MM.1S (cell line): ENCODE results near the gene BCL2A1.
"Not testable (repeated sequence)": the region's sequence is repeated elsewhere in the genome, so short reads cannot be mapped to it uniquely, and the experiment has no call there.

Source experiments
- DNase-seq: peaks from one replicate; pipeline ENCODE4 v3.0.0-alpha.2; 2015
- H2AFZ ChIP-seq: fragments of 300-600 bp; sonication (generic); 2 replicates; pipeline ENCODE4 v1.6.0; 2016; ENCODE audit warnings: antibody characterized with exemption, low read length
- H3F3A ChIP-seq: fragments of 300-600 bp; sonication (generic); 2 replicates; pipeline ENCODE4 v1.6.1; 2016; ENCODE audit warnings: mild to moderate bottlenecking, antibody characterized with exemption, low read length, moderate library complexity, mixed read lengths; ENCODE audit not compliant: insufficient read depth
- H3K27ac ChIP-seq: fragments of 300-600 bp; sonication (generic); 2 replicates; pipeline ENCODE4 v1.5.1; 2016; ENCODE audit warnings: mild to moderate bottlenecking, low read length
- H3K27me3 ChIP-seq: fragments of 300-600 bp; sonication (generic); replicated peaks from 2 replicates; pipeline ENCODE4 v1.6.0; 2016; ENCODE audit warnings: low read length; ENCODE audit not compliant: insufficient read depth
- H3K36me3 ChIP-seq: fragments of 300-600 bp; sonication (generic); replicated peaks from 2 replicates; pipeline ENCODE4 v1.6.1; 2016; ENCODE audit warnings: mild to moderate bottlenecking, low read length, mixed read lengths; ENCODE audit not compliant: insufficient read depth
- H3K4me1 ChIP-seq: fragments of 300-600 bp; sonication (generic); 2 replicates; pipeline ENCODE4 v1.6.1; 2016; ENCODE audit warnings: low read length, mixed read lengths
- H3K4me2 ChIP-seq: fragments of 300-600 bp; sonication (generic); 2 replicates; pipeline ENCODE4 v1.6.0; 2016; ENCODE audit warnings: low read depth, low read length
- H3K4me3 ChIP-seq: fragments of 300-600 bp; sonication (generic); 2 replicates; pipeline ENCODE4 v1.5.1; 2016; ENCODE audit warnings: low read length, mixed read lengths
- H3K79me2 ChIP-seq: fragments of 300-600 bp; sonication (generic); 2 replicates; pipeline ENCODE4 v1.6.1; 2016; ENCODE audit warnings: mixed run types, low read length, mixed read lengths
- H3K9ac ChIP-seq: fragments of 300-600 bp; sonication (generic); 2 replicates; pipeline ENCODE4 v1.6.1; 2016; ENCODE audit warnings: low read length, mixed read lengths
- H3K9me2 ChIP-seq: fragments of 300-600 bp; sonication (generic); replicated peaks from 2 replicates; pipeline ENCODE4 v1.6.1; 2016; ENCODE audit warnings: mild to moderate bottlenecking, low read length, mixed read lengths; ENCODE audit not compliant: insufficient read depth
- H3K9me3 ChIP-seq: fragments of 300-600 bp; sonication (generic); replicated peaks from 2 replicates; pipeline ENCODE4 v1.6.1; 2016; ENCODE audit warnings: mild to moderate bottlenecking, low read length, mixed read lengths; ENCODE audit not compliant: insufficient read depth
- H4K20me1 ChIP-seq: fragments of 300-600 bp; sonication (generic); 2 replicates; pipeline ENCODE4 v1.6.1; 2016; ENCODE audit warnings: mild to moderate bottlenecking, low read length, moderate library complexity, mixed read lengths; ENCODE audit not compliant: insufficient read depth
- EZH2 ChIP-seq: fragments of 300-600 bp; sonication (generic); optimal IDR thresholded peaks from 2 replicates; pipeline ENCODE3; 2017; ENCODE audit warnings: low read depth, mild to moderate bottlenecking, antibody characterized with exemption, low read length, mixed read lengths
- EZH2phosphoT487 ChIP-seq: fragments of 300-600 bp; sonication (generic); IDR thresholded peaks from 2 replicates; pipeline ENCODE4 v1.6.1; 2018; ENCODE audit warnings: antibody characterized with exemption, low read length
- TF ChIP-seq, protein P1 (sequence below): fragments of 300-600 bp; sonication (generic); IDR thresholded peaks from 2 replicates; pipeline ENCODE4 v1.5.1; 2016; ENCODE audit warnings: antibody characterized with exemption, low read length, mixed read lengths

Gene BCL2A1

DNA sequence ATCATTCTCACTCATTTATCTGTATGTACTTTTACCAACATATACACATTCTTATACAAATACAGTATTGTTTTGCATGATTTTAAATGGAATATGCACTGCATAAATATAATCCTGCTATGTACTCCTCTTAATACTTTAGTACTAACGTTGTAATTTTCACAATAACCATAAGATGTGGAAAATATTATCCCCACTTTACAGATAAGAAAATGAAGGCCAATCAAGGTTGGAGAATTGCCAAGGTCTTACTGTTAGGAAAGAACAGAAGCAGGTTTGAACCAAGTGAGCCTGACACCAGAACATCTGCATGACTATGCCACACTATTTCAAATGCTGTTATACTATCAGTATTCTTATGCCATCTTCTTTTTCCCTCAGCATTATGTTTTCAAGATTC lies 32.9 kb downstream of the BCL2A1 start:
- Histone ChIP-seq H3K36me3 (no peaks in the 10 kb centered on the region), H4K20me1 (no peaks in the 10 kb centered on the region)
- TF ChIP-seq, protein P1, sequence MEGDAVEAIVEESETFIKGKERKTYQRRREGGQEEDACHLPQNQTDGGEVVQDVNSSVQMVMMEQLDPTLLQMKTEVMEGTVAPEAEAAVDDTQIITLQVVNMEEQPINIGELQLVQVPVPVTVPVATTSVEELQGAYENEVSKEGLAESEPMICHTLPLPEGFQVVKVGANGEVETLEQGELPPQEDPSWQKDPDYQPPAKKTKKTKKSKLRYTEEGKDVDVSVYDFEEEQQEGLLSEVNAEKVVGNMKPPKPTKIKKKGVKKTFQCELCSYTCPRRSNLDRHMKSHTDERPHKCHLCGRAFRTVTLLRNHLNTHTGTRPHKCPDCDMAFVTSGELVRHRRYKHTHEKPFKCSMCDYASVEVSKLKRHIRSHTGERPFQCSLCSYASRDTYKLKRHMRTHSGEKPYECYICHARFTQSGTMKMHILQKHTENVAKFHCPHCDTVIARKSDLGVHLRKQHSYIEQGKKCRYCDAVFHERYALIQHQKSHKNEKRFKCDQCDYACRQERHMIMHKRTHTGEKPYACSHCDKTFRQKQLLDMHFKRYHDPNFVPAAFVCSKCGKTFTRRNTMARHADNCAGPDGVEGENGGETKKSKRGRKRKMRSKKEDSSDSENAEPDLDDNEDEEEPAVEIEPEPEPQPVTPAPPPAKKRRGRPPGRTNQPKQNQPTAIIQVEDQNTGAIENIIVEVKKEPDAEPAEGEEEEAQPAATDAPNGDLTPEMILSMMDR = no peak
- TF ChIP-seq EZH2phosphoT487 (no peak), EZH2 (no peak)

DNA sequence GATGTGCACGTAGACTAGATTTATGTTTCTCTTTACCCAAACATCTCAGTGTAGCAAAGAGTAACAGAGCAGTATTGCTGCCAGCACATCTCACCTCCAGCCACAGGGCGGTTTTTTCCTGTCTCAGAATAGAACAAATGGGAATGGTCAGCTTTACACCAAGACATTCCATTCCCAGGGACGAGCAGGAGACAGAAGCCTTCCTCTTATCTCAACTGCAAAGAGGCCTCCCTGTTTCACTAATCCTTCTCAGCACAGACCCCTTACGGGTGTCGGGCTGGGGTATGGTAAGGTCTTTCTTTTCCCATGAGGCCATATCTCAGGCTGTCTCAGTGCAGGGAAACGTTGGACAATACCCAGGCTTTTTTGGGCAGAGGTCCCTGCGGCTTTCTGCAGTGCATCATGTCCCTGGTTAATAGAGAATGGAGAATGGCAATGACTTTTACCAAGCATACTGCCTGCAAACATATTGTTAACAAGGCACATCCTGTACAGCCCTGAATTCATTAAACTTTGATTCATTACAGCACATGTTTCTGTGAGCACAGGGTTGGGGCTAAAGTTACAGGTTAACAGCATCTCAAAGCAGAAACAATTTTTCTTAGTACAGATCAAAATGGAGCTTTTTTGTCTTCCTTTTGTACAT lies 35.3 kb downstream of the BCL2A1 start:
- H3K27me3 ChIP-seq, H3K9me2 ChIP-seq, DNase-seq, H3F3A ChIP-seq, H3K9ac ChIP-seq, H3K4me2 ChIP-seq, H3K27ac ChIP-seq, H3K79me2 ChIP-seq, H3K9me3 ChIP-seq, H2AFZ ChIP-seq, H4K20me1 ChIP-seq, H3K4me3 ChIP-seq, H3K4me1 ChIP-seq, H3K36me3 ChIP-seq: not testable (repeated sequence)

More for the DNA sequence above, 32.9 kb downstream of the BCL2A1 start:
- Histone ChIP-seq H3K9me2 (no peaks in the 10 kb centered on the region), H2AFZ (no peak overlapping the region), H3K4me1 (no peaks in the 10 kb centered on the region), H3K9me3 (no peaks in the 10 kb centered on the region), H3K9ac (no peak overlapping the region), H3K4me2 (no peak overlapping the region), H3F3A (no peaks in the 10 kb centered on the region), H3K27me3 (no peaks in the 10 kb centered on the region), H3K79me2 (no peaks in the 10 kb centered on the region), H3K27ac (no peak overlapping the region), H3K4me3 (no peak overlapping the region)
- DNase-seq = no peak

DNA sequence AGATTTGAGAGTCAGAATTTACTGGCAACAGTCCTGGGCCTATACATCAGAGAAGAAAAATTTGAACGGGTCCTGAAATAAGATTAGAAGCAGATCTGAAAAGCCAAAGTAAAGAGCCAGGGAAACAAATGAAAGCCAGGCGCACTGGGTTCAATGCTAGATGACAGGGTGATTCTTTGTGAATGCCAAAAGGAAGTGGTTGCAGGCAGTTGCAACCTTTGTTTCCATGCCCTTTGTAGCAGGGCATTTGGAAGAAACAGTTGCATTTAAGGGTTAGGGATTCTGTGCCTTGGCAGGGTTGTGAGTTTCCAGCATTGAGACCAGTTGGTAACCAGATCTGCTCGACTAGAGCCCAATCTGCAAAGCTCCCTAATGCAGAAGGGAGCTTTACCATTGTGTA lies 37.8 kb downstream of the BCL2A1 start:
- Histone ChIP-seq H3K36me3 (no peaks in the 10 kb centered on the region), H3K9me3 (no peaks in the 10 kb centered on the region), H3K9ac (no peak overlapping the region), H4K20me1 (no peaks in the 10 kb centered on the region), H3K4me3 (no peak overlapping the region), H2AFZ (no peak overlapping the region), H3K9me2 (no peaks in the 10 kb centered on the region), H3K4me2 (no peak overlapping the region), H3K4me1 (no peaks in the 10 kb centered on the region), H3F3A (no peaks in the 10 kb centered on the region), H3K27ac (no peak overlapping the region), H3K79me2 (no peaks in the 10 kb centered on the region), H3K27me3 (no peaks in the 10 kb centered on the region)
- TF ChIP-seq EZH2 (no peak), EZH2phosphoT487 (no peak)
- TF ChIP-seq, protein P1 = no peak
- no peak for DNase-seq

DNA sequence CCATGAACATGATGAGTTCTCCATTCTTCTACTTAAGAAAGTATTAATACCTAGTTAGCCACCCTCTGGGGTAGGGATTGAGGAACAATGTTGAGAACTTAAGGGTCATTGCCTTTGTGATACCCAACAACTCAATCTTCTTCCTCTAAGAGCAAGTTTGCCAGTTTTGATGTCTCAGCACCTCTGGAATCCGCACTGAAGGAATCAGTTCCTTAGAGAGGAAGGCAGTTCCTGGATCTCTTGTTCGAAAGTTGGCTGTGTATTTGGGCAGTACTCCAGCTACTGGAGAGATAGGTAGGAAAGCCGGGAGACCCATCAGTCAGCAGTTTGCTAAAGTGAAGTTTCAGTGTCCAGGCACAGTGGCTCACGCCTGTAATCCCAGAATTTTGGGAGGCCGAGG lies 38.5 kb downstream of the BCL2A1 start:
- Histone ChIP-seq H3K9me3 (no peaks in the 10 kb centered on the region), H3K9me2 (no peaks in the 10 kb centered on the region), H3K27me3 (no peaks in the 10 kb centered on the region), H4K20me1 (no peaks in the 10 kb centered on the region), H2AFZ (no peak overlapping the region), H3K4me2 (no peak overlapping the region), H3K36me3 (no peaks in the 10 kb centered on the region), H3K4me1 (no peaks in the 10 kb centered on the region), H3K4me3 (no peak overlapping the region), H3F3A (no peaks in the 10 kb centered on the region), H3K79me2 (no peaks in the 10 kb centered on the region), H3K27ac (no peak overlapping the region), H3K9ac (no peak overlapping the region)
- no peak for TF ChIP-seq EZH2phosphoT487
- TF ChIP-seq, protein P1 = no peak
- TF ChIP-seq EZH2 = no peak
- DNase-seq = no peak
